OCI-LY7 (cell line): ENCODE data around the gene PAX4.

Source experiments
- CTCF ChIP-seq: fragments of 200-600 bp; sonication (generic); conservative IDR thresholded peaks from 2 replicates; pipeline ENCODE4 v1.5.1; 2014; ENCODE audit warnings: mild to moderate bottlenecking, antibody characterized with exemption, low read length, moderate library complexity, mixed read lengths
- EZH2phosphoT487 ChIP-seq: fragments of 200-600 bp; sonication (generic); IDR thresholded peaks from 2 replicates; pipeline ENCODE4 v1.6.1; 2018; ENCODE audit warnings: low read depth, borderline replicate concordance, mild to moderate bottlenecking, mixed run types, antibody characterized with exemption, low read length, moderate library complexity, mixed read lengths

DNA sequence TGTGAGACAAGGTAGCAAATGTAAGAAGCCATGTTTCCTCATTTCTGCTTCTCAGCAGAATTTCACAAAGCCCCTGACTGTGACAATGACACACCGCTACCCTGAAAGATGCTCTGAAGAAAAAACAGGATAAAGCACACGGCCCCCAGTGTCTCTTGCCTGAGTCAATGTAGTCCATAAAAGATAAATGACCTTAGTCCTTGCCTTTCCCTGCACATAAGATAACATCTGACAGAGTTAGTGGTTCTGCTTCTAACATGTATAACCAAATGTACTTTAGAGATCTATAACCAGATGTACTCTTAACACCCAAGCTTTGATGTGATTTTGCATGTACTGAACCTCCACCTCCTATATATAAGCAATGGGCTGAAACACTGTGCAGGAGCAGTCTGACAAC lies 31.0 kb upstream of the PAX4 start:
- no peak for TF ChIP-seq CTCF
- no peak for TF ChIP-seq EZH2phosphoT487
